ENCODE results near the gene PODN.

DNA sequence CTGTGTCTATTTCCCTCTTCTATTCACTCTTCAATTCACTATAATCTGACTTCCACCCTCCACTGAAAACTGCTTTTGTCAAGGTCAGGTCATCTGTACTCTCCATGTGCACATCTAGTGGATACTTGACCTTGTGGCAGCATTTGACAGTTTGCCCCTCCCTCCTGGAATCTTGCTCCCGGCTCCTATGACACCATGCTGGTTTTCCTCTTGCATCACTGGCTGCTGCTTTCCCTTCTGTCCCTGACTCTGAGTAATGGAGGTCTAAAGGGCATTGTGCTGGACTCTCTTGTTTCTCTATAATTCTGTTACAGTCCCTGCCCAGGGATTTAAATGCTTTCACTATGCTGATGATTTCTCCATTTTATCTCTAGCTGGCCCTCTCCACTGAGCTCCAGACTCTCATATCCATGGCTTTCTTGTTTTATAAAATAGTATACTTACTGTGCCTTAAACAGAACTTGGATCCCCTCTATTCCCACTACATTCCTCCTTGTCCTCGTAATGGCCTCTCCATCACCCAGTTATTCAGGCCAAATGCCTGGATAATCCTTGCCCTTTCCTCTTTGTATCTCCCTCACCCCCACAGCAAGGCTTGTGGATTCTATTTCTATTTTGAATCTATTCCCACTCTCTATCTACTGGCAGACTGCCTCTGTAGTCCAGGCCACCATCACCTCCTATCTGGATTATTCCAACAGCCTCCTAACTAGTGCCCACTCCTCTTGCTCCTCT is 36.8 kb upstream of the PODN start:
- TF ChIP-seq POLR2A (IDR thresholded peaks at IDR 0.05; ENCODE audit: low read depth, low read length): no peak
- TF ChIP-seq CTCF (IDR thresholded peaks at IDR 0.05; ENCODE audit: extremely low read depth in 1 of 2, insufficient read depth in 1 of 2, low read depth in 1 of 2, low read length in 2 of 2): no peak
- no peak for TF ChIP-seq EZH2 (IDR thresholded peaks at IDR 0.05; ENCODE audit: borderline replicate concordance, low read depth, low read length, severe bottlenecking)
- TF ChIP-seq POLR2AphosphoS5 (IDR thresholded peaks at IDR 0.05; ENCODE audit: insufficient read depth, low read depth, low read length): no peak
- TF ChIP-seq, protein P1, sequence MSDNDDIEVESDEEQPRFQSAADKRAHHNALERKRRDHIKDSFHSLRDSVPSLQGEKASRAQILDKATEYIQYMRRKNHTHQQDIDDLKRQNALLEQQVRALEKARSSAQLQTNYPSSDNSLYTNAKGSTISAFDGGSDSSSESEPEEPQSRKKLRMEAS (IDR thresholded peaks at IDR 0.05; ENCODE audit: insufficient read depth, insufficient read length): no peak
- TF ChIP-seq FOS (IDR thresholded peaks at IDR 0.05; ENCODE audit: borderline replicate concordance, insufficient read depth, low read length): no peak
- TF ChIP-seq GATA2 (IDR thresholded peaks at IDR 0.05; ENCODE audit: insufficient read depth, insufficient read length, low read depth, low read length): no peak
